ENCODE measurements around the gene TYW1B.
"Not testable (repeated sequence)": the region's sequence is repeated elsewhere in the genome, so short reads cannot be mapped to it uniquely, and the experiment has no call there.

DNA sequence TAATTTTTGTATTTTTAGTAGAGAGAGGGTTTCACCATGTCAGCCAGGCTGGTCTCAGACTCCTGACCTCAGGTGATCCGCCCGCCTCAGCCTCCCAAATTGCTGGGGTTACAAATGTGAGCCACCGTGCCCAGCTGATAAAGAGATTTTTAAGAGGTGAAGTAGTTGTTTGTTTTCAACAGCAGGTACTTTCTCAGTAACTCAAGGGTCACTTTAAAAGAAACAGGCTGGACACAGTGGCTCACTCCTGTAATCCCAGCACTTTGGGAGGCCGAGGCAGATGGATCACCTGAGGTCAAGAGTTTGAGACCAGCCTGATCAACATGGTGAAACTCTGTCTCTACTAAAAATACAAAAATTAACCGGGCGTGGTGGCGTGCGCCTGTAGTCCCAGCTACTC, 24.2 kb downstream of the TYW1B start:
- not testable (repeated sequence) for TF ChIP-seq EP300 (IDR thresholded peaks at IDR 0.05)
- TF ChIP-seq, protein P1, sequence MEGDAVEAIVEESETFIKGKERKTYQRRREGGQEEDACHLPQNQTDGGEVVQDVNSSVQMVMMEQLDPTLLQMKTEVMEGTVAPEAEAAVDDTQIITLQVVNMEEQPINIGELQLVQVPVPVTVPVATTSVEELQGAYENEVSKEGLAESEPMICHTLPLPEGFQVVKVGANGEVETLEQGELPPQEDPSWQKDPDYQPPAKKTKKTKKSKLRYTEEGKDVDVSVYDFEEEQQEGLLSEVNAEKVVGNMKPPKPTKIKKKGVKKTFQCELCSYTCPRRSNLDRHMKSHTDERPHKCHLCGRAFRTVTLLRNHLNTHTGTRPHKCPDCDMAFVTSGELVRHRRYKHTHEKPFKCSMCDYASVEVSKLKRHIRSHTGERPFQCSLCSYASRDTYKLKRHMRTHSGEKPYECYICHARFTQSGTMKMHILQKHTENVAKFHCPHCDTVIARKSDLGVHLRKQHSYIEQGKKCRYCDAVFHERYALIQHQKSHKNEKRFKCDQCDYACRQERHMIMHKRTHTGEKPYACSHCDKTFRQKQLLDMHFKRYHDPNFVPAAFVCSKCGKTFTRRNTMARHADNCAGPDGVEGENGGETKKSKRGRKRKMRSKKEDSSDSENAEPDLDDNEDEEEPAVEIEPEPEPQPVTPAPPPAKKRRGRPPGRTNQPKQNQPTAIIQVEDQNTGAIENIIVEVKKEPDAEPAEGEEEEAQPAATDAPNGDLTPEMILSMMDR (IDR thresholded peaks at IDR 0.05), result not testable (repeated sequence)
